Right lung (tissue), 5 donors: ENCODE data around the gene MALT1. TPM values are rescaled to one million over a fixed set of nuclear protein-coding genes. Genes with fewer than 3 reads are reported as not detected.
A peak's percentile ranks its signal among the peaks of the same experiment; 100 is the strongest.
"Not testable (repeated sequence)": the region's sequence is repeated elsewhere in the genome, so short reads cannot be mapped to it uniquely, and the experiment has no call there.

Experiments
- DNase-seq, 2 donors: peaks; one replicate each; pipeline ENCODE4 v3.0.0-alpha.2; 2013
- polyA plus RNA-seq, 5 donors: library from polyadenylated mRNA; unstranded; fragments of 120-200 nt; gene quantifications; one replicate each; pipeline versions ENCODE4 v1.2.1 to v1.2.3, GENCODE V29; 2013; ENCODE audit warnings: inconsistent platforms in 1 of 5, low replicate concordance in 1 of 5; ENCODE audit not compliant: insufficient read length in 5 of 5, insufficient read depth in 1 of 5

The MALT1 gene
- polyA plus RNA-seq, 5 donors, result 14.4 to 26.6 (median 24.0) TPM

DNA sequence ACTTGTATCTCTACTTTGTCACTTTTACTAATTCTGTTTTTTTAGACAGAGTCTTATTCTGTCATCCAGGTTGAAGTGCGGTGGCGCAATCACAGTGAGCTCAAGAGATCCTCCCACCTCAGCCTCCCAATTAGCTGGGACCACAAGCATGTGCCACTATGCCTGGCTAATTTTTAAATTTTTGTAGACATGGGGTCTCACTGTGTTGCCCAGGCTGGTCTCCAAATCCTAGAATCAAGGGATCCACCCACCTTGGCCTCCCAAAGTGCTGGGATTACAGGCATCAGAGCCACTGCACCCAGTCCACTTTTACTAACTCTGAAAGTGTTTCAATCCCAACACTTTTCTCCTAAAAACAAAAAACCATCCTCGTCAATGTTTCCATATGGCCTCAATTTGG, 94.9 kb downstream of the MALT1 start:
- DNase-seq, result no peak

DNA sequence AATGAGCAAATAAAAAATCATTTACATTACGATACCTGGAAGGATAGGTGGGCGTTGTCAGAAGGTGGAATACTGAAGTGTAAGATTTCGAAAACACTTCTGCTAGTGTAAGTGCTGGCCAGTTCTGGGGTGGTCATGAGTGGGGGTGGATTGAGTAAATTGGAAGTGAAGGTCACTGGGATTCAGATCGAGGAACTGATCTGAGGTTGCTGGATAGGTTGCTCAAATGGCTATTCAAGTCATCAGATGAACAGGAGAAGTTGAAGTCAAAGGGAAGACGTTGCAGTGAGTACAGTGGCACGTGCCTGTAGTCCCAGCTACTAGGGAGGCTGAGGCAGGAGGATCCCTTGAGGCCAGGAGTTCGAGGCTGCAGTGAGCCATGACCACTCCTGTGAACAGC, 95.7 kb downstream of the MALT1 start:
- no peak for DNase-seq

DNA sequence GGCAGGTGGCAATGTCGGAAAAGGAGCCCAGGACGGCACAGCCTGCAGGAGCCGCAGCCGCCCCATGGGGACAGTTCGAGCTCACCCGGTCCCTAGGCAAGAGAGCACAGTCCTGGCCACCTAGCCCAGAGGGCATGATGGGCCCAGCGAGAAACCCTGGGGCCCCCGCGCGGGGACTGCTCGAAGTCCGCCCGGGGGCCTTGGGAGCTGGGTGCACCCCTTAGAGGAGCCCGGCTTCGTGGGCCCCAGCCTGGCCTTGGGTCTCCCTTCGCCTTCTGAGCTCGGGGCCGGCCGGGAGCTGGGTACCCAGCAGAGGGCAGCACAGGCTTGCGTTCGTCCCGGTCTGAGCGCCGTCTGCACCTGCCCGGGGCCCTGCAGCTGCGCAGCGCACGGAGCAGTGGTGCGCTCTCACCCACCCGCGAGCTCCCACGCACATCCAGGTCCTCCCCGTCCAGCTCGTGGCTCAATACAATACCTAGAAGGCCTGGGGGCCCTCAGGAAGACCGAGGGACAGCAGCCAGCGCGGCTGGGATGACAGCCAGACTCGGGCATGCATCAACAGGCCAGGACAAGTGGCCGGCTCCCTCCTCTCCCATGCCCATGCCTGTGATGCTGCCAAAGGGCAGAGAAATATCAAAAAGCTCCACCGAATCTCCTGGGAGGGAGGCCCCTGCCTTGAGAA, 97.2 kb downstream of the MALT1 start:
- DNase-seq, result peak; percentile 56 to 59

DNA sequence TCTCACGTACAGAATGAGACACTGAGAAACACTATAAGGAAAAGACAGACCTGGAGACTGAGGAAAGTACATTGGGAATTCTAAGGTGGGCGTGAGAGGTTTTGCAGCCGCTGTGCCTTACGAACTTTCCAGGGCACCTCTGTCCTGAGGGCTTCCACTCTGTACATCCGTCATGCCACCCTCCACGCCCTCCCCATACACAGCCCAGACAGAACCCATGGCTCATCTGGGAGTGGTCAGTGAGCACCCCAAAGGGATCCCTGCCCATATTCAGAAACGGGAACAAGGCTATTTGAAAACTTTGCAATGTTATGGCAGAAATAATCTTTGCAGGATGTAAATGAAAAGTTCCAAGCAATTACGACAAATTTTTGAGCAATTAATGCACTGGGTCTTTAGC, 98.1 kb downstream of the MALT1 start:
- DNase-seq, result no peak

DNA sequence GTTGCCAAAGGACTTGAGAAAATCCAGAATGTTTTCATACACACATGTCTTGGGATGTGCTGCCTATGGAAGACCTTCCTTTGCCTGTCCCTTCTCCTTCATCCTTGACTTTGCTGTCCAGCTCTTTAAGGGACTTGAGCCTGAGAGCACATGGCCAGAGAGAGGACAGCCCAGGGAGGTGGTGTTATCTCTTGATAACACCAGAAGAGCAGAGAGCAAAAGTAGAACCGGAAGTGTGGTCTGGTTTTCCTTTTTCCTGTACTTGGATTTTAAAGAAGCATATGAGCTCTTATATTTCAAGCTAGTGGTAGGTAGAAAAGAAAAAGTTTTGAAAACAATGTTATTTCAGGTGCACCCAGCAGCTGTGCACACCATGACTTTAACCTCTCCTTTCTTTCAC, 99.3 kb downstream of the MALT1 start:
- DNase-seq, result no peak

DNA sequence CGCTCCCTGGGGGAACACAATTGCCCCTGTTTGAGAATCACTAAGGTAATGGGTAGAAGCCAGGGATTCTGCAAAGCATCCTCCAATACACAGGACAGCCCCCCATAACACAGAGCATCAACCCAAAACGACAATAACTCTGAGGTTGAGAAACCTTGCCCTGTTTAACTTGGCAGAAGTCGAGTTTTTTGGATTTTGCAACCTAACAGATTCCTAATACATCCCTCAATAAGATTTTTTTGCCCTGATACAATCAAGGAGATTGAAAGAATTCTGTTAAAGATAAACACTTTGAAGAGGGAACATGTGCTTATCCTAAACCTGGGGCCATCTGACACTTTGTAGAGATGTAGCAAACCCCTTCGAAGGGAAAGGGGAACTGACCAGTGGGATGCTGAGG, 100.9 kb downstream of the MALT1 start:
- DNase-seq, result no peak

DNA sequence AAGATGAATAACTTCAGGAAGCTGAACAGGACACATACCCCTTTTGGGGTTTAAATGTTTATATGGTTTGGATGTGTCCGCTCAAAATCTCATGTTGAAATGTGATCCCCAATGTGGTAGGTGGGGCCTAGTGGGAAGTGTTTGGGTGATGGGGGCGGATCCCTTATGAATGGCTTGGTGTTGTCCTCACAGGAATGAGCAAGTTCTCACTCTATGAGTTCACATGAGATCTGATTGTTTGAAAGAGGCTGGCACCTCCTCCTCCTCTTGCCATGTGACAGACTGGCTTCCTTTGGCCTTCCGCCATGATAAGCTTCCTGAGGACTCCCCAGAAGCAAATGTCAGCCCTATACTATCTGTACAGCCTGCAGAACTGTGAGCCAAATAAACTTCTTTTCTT, 104.8 kb downstream of the MALT1 start:
- no peak for DNase-seq

DNA sequence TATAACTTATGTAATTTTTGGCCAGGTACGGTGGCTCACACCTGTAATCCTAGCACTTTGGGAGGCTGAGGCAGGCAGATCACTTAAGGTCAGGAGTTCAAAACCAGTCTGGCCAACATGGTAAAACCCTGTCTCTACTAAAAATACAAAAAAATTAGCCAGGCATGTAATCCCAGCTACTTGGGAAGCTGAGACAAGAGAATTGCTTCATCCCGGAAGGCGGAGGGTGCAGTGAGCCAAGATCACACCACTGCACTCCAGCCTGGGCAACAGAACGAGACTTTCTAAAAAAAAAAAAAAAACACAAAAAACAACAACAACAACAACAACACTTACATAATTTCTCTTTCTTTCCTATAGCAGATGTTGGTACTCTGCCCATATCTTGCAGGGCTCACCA, 105.3 kb downstream of the MALT1 start:
- not testable (repeated sequence) for DNase-seq

DNA sequence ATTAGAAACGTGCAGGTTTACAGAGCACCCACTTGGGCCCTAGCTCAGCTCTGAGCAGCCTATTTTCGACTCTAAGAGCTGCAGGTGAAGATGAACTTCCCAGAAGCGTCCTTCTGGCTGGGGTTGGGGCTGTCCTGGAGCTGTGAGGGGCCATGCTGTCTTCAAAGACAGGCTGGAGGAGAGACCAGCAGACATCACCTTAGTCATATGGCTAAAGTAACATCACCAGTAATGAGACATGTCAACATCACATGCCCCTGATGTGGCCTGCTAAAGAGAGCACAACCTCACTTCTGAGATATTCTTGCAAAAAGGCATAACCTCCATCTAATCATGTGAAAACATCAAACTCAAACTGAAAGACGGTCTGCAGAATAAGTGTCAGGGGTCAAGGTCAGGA, 106.2 kb downstream of the MALT1 start:
- no peak for DNase-seq

DNA sequence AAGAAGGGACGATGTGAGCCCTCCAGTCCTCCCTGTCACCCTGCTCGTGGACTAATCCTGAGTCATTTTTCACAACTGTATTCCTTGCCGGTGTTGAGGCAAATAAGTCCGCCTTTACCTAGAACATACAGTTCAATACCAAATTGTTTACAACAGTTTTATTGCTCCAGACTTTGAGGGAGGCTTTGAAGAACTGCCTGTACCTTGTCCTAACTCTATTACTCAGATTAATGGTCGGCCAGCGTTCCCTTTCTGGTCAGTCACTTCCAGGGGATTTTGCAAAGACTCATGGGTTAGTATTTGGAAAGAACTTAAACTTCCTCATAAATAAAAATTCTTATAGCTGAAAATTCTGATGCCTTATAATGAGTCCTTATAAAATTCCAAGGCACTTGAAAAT, 108.3 kb downstream of the MALT1 start:
- no peak for DNase-seq

DNA sequence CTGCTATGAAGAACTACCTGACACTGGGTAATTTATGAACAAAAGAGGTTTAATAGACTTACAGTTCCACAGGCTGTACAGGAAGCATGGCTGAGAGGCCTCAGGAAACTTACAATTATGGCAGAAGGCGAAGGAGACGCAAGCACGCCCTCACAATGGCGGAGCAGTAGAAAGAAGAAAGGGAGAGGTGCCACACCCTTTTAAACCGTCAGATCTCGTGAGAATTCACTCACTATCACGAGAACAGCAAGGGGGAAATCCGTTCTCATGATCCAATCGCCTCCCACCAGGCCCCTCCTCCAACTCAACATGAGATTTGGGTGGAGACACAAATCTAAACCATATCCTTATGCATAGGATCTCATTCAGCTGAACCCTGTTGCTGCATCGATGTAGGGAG, 108.8 kb downstream of the MALT1 start:
- no peak for DNase-seq

DNA sequence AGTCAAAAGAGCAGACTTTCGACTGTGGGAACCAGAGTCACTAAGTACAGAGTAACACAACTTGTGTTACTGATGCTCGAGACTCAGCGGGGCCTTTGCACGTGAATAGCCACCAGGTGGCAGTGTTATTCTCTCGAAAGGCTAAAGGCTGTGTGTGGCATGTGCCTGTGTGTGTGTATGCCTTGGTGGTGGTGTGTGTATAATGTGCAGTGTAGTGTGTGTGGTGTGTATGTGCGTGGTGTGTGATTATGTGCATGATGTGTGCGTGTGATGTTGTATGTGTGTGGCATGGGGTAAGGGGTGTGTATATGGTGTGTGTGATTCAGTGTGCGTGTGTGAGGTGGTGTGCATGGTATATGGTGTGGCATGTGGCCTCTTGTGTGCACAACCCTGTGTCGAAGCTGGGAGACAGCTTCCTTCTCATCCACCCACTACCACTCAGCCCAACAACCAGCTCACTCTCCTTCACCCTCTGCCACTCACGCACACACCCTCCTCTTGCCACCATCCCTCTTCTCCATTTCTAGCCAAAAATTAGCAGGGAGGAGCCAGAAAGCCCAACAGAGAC, 110.4 kb downstream of the MALT1 start:
- DNase-seq, result peak; percentile 72 to 81

DNA sequence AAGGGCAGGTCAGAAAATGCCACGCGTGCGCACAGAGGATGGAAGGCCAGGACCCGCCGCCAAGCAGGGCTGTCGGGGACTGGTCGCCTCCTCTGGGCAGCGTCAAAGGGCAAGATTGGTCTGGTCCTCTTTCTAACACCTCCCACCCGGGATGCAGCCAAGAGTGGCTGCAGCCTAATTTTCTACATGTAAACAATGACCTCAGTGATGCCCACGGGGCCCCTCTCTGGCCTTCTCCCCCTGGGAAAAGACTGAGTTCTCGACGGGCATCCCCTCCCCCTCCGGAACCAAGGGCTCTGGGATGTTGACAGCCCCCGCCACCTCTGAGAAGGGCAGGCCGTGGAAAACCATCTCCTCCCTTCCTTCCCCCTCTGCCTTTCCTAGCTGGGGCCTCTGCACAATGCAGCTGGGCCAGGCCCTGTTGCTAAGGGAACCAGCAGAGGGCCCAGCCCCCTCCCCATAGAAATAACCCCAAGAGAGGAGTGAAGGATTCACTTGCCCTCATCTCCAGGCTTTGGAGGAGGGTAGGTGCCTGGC, 113.4 kb downstream of the MALT1 start:
- DNase-seq, result no peak

DNA sequence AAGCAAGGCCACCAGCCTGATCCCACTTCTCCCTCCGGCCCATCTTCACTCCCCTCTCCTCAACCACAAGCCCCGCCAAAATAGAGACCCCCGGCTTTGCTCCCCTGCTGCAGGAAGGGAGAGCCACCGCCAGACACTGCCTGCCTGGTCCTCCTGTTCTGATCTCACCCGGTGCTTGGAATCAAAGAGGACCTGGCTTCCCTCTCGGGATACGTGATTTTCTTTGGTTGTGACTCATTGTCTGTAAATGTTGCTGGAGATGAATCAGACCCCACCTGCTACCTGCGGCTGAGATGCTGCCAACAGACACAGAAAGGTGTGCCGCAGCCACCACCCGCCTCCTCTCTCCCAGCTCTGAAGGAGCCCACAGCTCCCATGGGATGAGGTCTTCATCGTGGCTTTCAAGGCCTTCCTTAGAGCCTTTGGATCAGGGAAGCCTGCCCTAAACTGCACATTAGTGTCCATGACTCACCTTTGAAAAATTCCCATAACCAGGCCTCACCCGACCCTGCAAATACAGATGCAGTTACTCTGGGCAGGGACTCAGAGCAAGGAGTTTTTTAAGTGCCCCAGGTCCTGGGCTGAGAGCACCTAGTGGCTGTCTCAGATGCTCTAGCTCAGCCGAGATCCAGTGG, 114.0 kb downstream of the MALT1 start:
- no peak for DNase-seq

DNA sequence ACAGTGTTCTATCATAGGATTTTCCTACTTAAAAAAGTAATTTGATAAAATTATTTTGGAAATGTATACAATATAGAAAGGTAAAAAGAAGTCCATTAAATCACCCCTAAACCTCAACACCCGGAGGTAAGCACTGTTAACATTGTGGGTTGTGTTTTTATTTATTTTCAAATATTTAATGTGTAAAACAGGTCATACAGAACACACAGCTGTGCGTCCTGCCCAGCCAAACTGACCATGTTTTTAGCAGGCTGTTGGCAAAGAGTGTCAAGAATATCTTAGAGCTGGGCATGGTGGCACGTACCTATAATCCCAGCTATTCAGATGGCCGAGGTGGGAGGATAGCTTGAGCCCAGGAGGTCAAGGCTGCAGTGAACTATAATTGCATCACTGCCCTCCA, 114.6 kb downstream of the MALT1 start:
- DNase-seq, result no peak

DNA sequence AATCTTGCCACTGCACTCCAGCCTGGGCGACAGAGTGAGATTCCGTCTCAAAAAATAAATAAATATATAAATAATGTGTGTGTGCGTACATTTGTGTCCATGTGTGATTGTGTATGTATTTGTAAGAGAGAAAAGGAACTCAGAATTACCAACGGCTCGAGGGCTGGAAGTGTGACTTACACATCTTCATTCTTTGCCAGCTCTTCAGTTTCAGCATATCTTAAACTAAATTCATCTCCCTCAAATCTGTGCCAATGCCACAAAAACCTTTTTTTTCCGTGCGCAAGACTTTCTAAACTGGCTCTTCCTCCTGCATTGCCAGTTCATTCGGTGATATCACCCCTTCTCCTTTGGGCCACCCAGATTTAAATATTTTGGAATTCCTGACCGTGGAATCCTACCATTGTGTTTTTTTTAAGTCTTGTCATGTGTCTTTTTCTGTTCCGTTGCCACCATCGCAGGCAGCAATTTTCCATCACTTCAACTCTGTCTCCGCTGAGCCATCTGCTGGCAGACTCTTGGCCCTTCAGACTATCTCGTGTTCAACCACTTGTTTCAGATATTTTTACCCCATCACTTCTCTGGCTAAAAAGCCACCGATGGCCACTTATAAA, 116.4 kb downstream of the MALT1 start:
- DNase-seq, result no peak

DNA sequence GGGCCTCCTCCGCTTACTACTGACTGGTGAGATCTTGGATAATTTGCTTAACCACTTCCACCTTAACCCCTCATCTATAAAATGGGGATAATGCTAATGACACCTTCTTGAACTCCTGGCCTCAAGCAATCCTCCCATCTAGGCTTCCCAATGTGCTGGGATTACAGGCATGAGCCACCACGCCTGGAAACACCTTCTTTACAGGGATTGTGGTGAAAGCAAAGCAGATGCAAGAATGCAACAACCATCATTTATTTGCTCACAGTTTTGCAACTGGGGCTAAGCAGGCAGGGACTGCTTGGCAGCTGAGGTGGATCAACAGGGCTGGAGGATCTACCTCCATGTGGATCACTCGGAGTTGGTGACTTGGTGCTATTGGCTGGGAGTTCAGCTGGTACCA, 117.2 kb downstream of the MALT1 start:
- DNase-seq, result no peak

DNA sequence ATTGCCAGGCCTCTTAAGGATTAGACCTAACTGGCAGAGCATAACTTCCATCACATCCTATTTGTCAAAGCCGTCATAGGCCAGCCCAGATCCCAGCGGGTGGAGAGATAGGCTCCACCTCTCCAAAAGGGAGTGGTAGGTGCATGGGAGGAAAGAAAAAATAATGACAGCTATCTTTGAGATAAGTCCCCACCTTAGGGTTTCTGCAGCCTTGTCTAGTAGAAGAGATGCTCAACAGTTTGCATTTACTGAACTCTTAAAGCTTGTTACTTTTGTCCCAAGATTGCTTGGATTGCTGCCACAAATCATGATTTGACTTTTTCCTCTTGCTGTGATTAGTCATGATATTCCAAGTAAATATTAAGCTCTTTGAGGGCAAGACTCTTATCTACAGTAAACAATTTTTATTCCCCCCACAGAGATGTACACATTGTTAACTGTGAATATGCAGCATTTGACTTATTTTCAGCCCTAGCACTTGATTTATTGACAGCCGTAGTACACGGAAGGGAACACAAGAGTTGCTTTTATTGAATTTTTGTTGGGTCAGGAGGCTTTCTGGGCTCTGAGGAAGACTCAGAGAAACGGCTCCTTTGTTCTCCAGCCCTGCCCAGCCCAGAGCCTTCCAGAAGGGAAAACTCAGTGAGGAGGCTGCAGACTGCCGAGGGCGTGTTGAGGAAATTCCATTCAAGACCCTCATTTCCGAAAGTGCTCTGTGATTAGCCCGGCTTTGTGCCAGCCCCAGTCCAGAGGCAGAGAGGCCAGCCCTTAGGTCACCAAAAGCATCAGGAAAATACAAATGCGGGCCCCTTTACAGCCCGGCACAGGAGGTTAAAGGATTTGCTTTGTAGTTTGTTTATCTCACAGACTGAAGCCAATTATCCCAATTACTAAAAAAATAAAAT, 118.0 kb downstream of the MALT1 start:
- peak; percentile 56 to 61 for DNase-seq

DNA sequence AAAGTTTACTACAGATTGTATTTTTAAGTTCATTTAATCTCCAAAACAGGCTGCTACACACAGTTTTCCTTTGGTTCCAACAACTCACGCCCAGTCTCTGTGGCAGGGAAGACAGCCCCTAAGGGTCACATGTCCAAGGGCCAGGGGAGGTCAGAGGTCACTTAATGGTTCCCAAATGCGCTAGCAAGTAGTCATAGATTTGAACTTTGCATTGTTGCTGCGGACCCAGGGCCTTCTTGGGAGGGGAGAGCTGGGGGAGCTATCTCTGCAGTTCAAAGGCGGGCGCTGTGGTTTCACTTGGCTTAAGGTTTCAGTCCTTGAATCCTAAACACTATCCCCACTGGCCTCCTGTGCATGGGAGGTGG, 118.6 kb downstream of the MALT1 start:
- no peak for DNase-seq

DNA sequence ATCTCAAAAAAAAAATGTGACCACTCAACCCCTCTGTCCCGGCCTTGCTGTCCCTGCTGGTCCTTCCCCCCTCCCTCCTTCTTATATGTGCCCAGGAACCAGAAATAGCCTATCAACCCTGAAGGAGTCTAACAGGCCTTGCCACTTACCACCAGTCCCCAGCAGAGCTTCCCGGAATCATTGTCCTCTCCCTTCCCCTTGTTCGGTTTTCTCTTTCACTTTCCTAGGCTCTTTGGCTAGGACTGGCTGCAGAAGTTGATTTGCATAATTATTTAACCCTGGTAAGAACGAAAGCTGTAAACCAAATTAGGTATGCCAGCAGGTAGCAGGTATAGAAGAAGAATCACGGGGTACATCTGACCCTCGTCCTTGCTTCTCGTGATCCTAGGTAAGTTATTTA, 120.8 kb downstream of the MALT1 start:
- no peak for DNase-seq

DNA sequence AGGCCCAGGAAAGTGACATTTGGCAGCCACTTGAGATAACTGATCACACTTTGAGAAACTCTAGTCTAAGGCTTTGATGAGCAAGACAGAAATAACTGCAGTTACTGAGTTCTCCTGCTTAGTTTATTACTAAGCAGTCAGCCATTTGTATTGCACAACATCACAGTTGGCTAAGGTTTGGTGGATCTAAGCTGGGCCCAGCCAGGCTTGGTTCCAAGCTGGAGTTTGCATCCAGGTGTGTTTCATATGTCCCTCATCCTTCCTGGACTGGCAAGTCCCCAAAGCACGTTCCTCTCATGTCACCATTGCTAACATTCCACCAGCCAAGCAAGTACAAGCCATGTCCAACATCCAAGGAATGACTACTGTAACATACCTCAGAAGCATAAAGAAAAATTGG, 122.1 kb downstream of the MALT1 start:
- DNase-seq, result no peak

DNA sequence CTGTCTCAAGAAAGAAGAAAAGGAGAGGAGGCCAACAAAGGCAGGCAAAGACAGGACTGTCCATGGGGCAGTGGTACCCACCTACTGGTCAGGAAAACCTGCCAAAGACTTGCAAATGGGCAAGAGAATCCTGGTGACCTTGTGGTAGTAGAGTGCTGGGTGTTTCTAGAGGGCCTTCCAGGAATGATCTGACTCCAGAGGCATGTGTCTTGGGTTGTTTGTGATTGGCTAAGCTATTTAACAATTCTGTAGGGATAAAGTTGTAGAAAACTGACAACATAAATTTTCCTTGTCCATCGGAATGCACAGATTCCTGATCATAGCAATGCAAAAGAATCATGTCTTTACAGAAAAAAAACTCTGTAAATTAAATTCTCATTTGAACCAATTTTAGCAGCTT, 125.0 kb downstream of the MALT1 start:
- DNase-seq, result no peak
